ENCODE data around the gene BBS2. TPM values are rescaled to one million over a fixed set of nuclear protein-coding genes. Genes with fewer than 3 reads are reported as not detected.
"Not testable (repeated sequence)": the region's sequence is repeated elsewhere in the genome, so short reads cannot be mapped to it uniquely, and the experiment has no call there.

BBS2 gene
- total RNA-seq, 2 donors from 2014 or later, result 35.3 to 52.6 TPM

DNA sequence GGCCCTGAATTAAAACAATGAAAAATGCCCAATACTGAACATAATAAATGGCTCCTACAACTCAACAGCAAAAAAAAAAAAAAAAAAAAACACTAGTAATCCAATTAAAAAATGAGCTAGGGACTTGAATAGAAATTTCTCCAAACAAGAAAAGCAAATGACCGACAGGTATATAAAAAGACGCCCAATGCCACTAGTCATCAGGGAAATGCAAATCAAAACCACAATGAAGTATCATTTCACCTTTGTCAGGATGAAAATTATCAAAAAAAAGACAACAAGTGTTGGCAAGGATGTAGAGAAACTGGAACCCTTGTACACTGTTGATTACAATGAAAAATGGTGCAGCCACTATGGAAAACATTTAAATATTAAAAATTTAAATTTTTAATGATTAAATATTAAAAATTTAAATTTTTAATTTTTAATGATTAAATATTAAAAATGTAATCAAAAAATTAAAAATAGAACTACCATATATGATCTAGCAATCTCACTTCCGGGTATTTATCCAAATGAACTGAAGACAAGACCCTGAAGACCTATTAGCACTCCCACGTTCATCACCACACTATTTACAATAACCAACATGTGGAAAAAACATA lies 28.1 kb downstream of the BBS2 start:
- 87% methylated on average over 4 of the region's 4 CpGs; no CpG with 5 or more reads in 1 of the 2 experiments for WGBS, 2 experiments (ENCODE audit: insufficient coverage in 1 of 2, insufficient read length in 1 of 2)
- H3K27me3 ChIP-seq (ENCODE audit: control insufficient read depth, insufficient read depth, low read length, poor library complexity, severe bottlenecking), result no peaks in the 10 kb centered on the region
- TF ChIP-seq, protein P1, sequence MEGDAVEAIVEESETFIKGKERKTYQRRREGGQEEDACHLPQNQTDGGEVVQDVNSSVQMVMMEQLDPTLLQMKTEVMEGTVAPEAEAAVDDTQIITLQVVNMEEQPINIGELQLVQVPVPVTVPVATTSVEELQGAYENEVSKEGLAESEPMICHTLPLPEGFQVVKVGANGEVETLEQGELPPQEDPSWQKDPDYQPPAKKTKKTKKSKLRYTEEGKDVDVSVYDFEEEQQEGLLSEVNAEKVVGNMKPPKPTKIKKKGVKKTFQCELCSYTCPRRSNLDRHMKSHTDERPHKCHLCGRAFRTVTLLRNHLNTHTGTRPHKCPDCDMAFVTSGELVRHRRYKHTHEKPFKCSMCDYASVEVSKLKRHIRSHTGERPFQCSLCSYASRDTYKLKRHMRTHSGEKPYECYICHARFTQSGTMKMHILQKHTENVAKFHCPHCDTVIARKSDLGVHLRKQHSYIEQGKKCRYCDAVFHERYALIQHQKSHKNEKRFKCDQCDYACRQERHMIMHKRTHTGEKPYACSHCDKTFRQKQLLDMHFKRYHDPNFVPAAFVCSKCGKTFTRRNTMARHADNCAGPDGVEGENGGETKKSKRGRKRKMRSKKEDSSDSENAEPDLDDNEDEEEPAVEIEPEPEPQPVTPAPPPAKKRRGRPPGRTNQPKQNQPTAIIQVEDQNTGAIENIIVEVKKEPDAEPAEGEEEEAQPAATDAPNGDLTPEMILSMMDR (conservative IDR thresholded peaks at IDR 0.05), result no peak
- peaks cover 30% of the 10 kb centered on the region for H3K36me3 Mint-ChIP-seq (ENCODE audit: low read depth)
- peaks cover 16% of the 10 kb centered on the region for H3K36me3 ChIP-seq (ENCODE audit: control insufficient read depth, insufficient read depth, low read length)
- no peaks in the 10 kb centered on the region for H3K27me3 Mint-ChIP-seq (ENCODE audit: insufficient read depth)
- H3K27ac Mint-ChIP-seq, result no peak overlapping the region
- no peaks in the 10 kb centered on the region for H3K9me3 ChIP-seq (ENCODE audit: control insufficient read depth, low read length)
- no peak for DNase-seq
- H3K4me3 Mint-ChIP-seq, result no peak overlapping the region
- no peaks in the 10 kb centered on the region for H3K4me1 Mint-ChIP-seq
- H3K4me3 ChIP-seq (ENCODE audit: low read length), result no peak overlapping the region
- no peak overlapping the region for H3K27ac ChIP-seq (ENCODE audit: low read depth, low read length)
- no peaks in the 10 kb centered on the region for H3K4me1 ChIP-seq (ENCODE audit: control insufficient read depth, insufficient read depth, low read length)
- H3K9ac ChIP-seq (ENCODE audit: extremely low read depth, low read length, poor library complexity, severe bottlenecking), result no peak overlapping the region
- no peaks in the 10 kb centered on the region for H3K9me3 Mint-ChIP-seq

- WGBS, 2 experiments (ENCODE audit: insufficient coverage in 1 of 2, insufficient read length in 1 of 2), result 100% methylated on average over 1 of the region's 1 CpG; no CpG with 5 or more reads in 1 of the 2 experiments
- not testable (repeated sequence) for H3K9ac ChIP-seq (ENCODE audit: extremely low read depth, low read length, poor library complexity, severe bottlenecking); H3K27ac ChIP-seq (ENCODE audit: low read depth, low read length)
Measured at GRCh38 chr16:56488868-56489267, 31.0 kb downstream of the BBS2 start.

DNA sequence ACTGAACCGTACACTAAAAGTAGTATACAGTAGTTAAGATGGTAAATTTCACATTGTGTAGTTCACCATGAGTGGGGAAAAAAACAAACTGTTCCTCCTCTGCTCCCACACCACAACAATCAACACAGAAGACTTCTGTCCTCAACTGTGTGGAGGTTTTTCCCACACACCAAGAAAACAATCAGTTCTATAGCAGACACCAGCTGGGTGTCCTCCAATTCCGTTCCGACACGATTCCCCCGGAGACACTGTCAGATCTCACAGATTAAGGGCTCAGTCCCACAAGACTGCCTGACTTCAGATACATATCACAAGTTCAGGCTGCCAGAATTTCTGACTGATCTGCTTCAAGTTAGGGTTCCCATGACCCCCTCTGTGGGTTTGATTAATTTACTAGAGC lies 31.8 kb downstream of the BBS2 start:
- Histone ChIP-seq H3K4me1 (ENCODE audit: control insufficient read depth, insufficient read depth, low read length) (no peaks in the 10 kb centered on the region), H3K27ac (ENCODE audit: low read depth, low read length) (no peak overlapping the region), H3K27me3 (ENCODE audit: control insufficient read depth, insufficient read depth, low read length, poor library complexity, severe bottlenecking) (no peaks in the 10 kb centered on the region), H3K36me3 (ENCODE audit: control insufficient read depth, insufficient read depth, low read length) (peaks cover 29% of the 10 kb centered on the region), H3K9ac (ENCODE audit: extremely low read depth, low read length, poor library complexity, severe bottlenecking) (no peak overlapping the region), H3K4me3 (ENCODE audit: low read length) (no peak overlapping the region), H3K9me3 (ENCODE audit: control insufficient read depth, low read length) (no peaks in the 10 kb centered on the region)
- no peak for DNase-seq
- Mint-ChIP-seq H3K4me1 (no peaks in the 10 kb centered on the region), H3K27ac (no peak overlapping the region), H3K27me3 (ENCODE audit: insufficient read depth) (no peaks in the 10 kb centered on the region), H3K4me3 (no peak overlapping the region), H3K36me3 (ENCODE audit: low read depth) (peaks cover 36% of the 10 kb centered on the region), H3K9me3 (no peaks in the 10 kb centered on the region)
- WGBS, 2 experiments (ENCODE audit: insufficient coverage in 1 of 2, insufficient read length in 1 of 2), result 79 to 98% methylated on average over 4 to 5 of the region's 5 CpGs
- TF ChIP-seq, protein P1 (conservative IDR thresholded peaks at IDR 0.05), result no peak

More at GRCh38 chr16:56488868-56489267, 31.0 kb downstream of the BBS2 start:
- H3K4me3 ChIP-seq (ENCODE audit: low read length); H3K4me3 Mint-ChIP-seq; H3K27ac Mint-ChIP-seq; H3K9me3 Mint-ChIP-seq; H3K9me3 ChIP-seq (ENCODE audit: control insufficient read depth, low read length); H3K27me3 Mint-ChIP-seq (ENCODE audit: insufficient read depth); H3K4me1 Mint-ChIP-seq; H3K4me1 ChIP-seq (ENCODE audit: control insufficient read depth, insufficient read depth, low read length); H3K27me3 ChIP-seq (ENCODE audit: control insufficient read depth, insufficient read depth, low read length, poor library complexity, severe bottlenecking); DNase-seq: not testable (repeated sequence)
- H3K36me3 ChIP-seq (ENCODE audit: control insufficient read depth, insufficient read depth, low read length), result peaks cover 22% of the 10 kb centered on the region
- peaks cover 32% of the 10 kb centered on the region for H3K36me3 Mint-ChIP-seq (ENCODE audit: low read depth)

DNA sequence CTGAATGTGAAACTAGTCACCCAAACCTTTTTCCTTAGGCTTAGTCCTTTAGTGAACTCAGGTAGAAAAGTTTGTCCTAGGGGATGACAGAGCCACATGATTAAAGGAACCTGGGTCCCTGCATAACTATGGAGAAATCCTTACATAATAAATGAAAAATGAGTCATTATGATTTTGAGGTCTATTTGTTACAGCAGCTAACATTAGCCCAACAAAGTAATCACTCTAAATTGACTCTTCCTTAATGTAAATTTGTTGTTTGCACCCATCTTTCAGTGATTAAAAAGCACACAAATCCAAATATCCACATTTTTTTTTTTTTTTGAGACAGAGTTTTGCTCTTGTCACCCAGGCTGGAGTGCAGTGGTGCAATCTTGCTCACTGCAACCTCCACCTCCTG lies 36.4 kb downstream of the BBS2 start:
- no peaks in the 10 kb centered on the region for H3K9me3 Mint-ChIP-seq

More for the DNA sequence above, 36.4 kb downstream of the BBS2 start:
- Histone ChIP-seq H3K27me3 (ENCODE audit: control insufficient read depth, insufficient read depth, low read length, poor library complexity, severe bottlenecking) (no peaks in the 10 kb centered on the region), H3K36me3 (ENCODE audit: control insufficient read depth, insufficient read depth, low read length) (peaks cover 51% of the 10 kb centered on the region), H3K4me1 (ENCODE audit: control insufficient read depth, insufficient read depth, low read length) (peaks cover 2% of the 10 kb centered on the region), H3K4me3 (ENCODE audit: low read length) (no peak overlapping the region), H3K9me3 (ENCODE audit: control insufficient read depth, low read length) (no peaks in the 10 kb centered on the region), H3K9ac (ENCODE audit: extremely low read depth, low read length, poor library complexity, severe bottlenecking) (no peak overlapping the region), H3K27ac (ENCODE audit: low read depth, low read length) (no peak overlapping the region)
- TF ChIP-seq, protein P1 (conservative IDR thresholded peaks at IDR 0.05), result no peak
- H3K27me3 Mint-ChIP-seq (ENCODE audit: insufficient read depth), result no peaks in the 10 kb centered on the region
- peaks cover 36% of the 10 kb centered on the region for H3K36me3 Mint-ChIP-seq (ENCODE audit: low read depth)
- H3K4me1 Mint-ChIP-seq, result peaks cover 3% of the 10 kb centered on the region
- no peak for DNase-seq
- H3K4me3 Mint-ChIP-seq, result no peak overlapping the region
- no peak overlapping the region for H3K27ac Mint-ChIP-seq
